K562 (cell line): ENCODE data around the gene EIPR1. TPM values are rescaled to one million over a fixed set of nuclear protein-coding genes. Genes with fewer than 3 reads are reported as not detected.

Experiments
- ATAC-seq: fragments of 200-7000 bp; cut with Tn5 transposase; 3 replicates; pipeline ENCODE4 v1.9.1; 2020; ENCODE audit warnings: moderate library complexity
- BruUV-seq: library from RNA; stranded (reverse); fragments of 400-500 nt; replicated peaks from 2 replicates; lab custom pipeline; 2021; lab: Mats Ljungman, UMichigan
- CTCF ChIA-PET: fragments of 300-600 bp; formaldehyde crosslinking; extraction: SDS; loops from one replicate; lab custom pipeline; 2021; ENCODE audit warnings: low intra/inter-chr PET ratio; lab: Yijun Ruan, JAX
- POLR2A ChIA-PET: fragments of 300-600, 350-650 bp; sonication (Branson Sonifier 250); formaldehyde crosslinking; extraction: SDS; loops from one replicate; lab custom pipeline; 2021; ENCODE audit warnings: antibody characterized with exemption, inconsistent platforms; lab: Yijun Ruan, JAX
- DNase-seq, 4 experiments: peaks; one replicate each; pipeline versions ENCODE4 v3.0.0 to v3.0.0-alpha.2; 2011 to 2018; ENCODE audit warnings: low spot score in 3 of 4, mixed read lengths in 3 of 4; ENCODE audit errors: extremely low read depth in 1 of 4
- FAIRE-seq: peaks from 2 replicates; lab custom pipeline; 2011; peaks lifted over from hg19 to GRCh38; lab: Jason Lieb, UNC
- H2AFZ ChIP-seq: 2 replicates; pipeline ENCODE4 v1.6.0; 2011; ENCODE audit warnings: low read depth, low read length, control low read depth, inconsistent platforms
- H3K27ac ChIP-seq: fragments of 200-600 bp; 3 replicates; pipeline ENCODE4 v1.8.0; 2011; ENCODE audit warnings: low read depth, mild to moderate bottlenecking, control low read depth, inconsistent platforms, low read length, moderate library complexity, mixed read lengths; ENCODE audit errors: extremely low read depth
- H3K27me3 ChIP-seq, 2 experiments: fragments of 300-600 bp in 1 of 2; 2 replicates in 1 of 2; 3 replicates in 1 of 2; pipeline versions ENCODE4 v1.6.0 to v1.8.0; 2011; ENCODE audit warnings: inconsistent platforms in 2 of 2, low read length in 2 of 2, mild to moderate bottlenecking in 1 of 2, mixed read lengths in 1 of 2, moderate library complexity in 1 of 2; ENCODE audit not compliant: control insufficient read depth in 2 of 2, insufficient read depth in 2 of 2
- H3K36me3 ChIP-seq: fragments of 300-600 bp; 3 replicates; pipeline ENCODE4 v1.8.0; 2011; ENCODE audit warnings: mild to moderate bottlenecking, low read length, inconsistent platforms; ENCODE audit not compliant: control insufficient read depth, insufficient read depth
- H3K4me1 ChIP-seq, 2 experiments: fragments of 200-600 bp in 1 of 2; replicated peaks in 1 of 2; 2 replicates in 1 of 2; 3 replicates in 1 of 2; pipeline versions ENCODE4 v1.5.1 to v1.8.0; 2011; ENCODE audit warnings: inconsistent platforms in 2 of 2, low read length in 2 of 2, mild to moderate bottlenecking in 1 of 2, mixed read lengths in 1 of 2, moderate library complexity in 1 of 2; ENCODE audit not compliant: control insufficient read depth in 2 of 2, insufficient read depth in 2 of 2
- H3K4me2 ChIP-seq: 2 replicates; pipeline ENCODE4 v1.6.1; 2011; ENCODE audit warnings: low read length, control low read depth, inconsistent platforms, mixed read lengths; ENCODE audit not compliant: insufficient read depth
- H3K4me3 ChIP-seq: fragments of 200-600 bp; sonication (generic), shearing (Covaris generic); 2 replicates; pipeline ENCODE4 v1.5.1; 2016; ENCODE audit warnings: control low read depth, inconsistent platforms
- H3K79me2 ChIP-seq: fragments of 200-600 bp; 3 replicates; pipeline ENCODE4 v1.8.0; 2011; ENCODE audit warnings: low read length, inconsistent platforms; ENCODE audit not compliant: control insufficient read depth, insufficient read depth
- H3K9ac ChIP-seq, 2 experiments: 2 replicates each; pipeline versions ENCODE4 v1.6.0 to v1.6.1; 2011; ENCODE audit warnings: low read depth in 2 of 2, low read length in 2 of 2, control low read depth in 1 of 2, inconsistent platforms in 1 of 2, mild to moderate bottlenecking in 1 of 2, mixed read lengths in 1 of 2; ENCODE audit not compliant: insufficient read depth in 1 of 2
- H3K9me1 ChIP-seq: one replicate; pipeline ENCODE4 v1.6.0; 2011; ENCODE audit warnings: inconsistent platforms, mild to moderate bottlenecking, low read length, moderate library complexity; ENCODE audit not compliant: control insufficient read depth, insufficient read depth
- H3K9me3 ChIP-seq: replicated peaks from 2 replicates; pipeline ENCODE4 v1.5.1; 2011; ENCODE audit warnings: low read depth, low read length, inconsistent platforms; ENCODE audit not compliant: control insufficient read depth, insufficient read depth
- H4K20me1 ChIP-seq: replicated peaks from 2 replicates; pipeline ENCODE4 v1.6.1; 2011; ENCODE audit warnings: low read length, inconsistent platforms, mixed read lengths; ENCODE audit not compliant: control insufficient read depth, insufficient read depth
- CBX5 ChIP-seq: IDR thresholded peaks from 2 replicates; pipeline ENCODE4 v1.6.1; 2014; ENCODE audit warnings: low read depth, borderline replicate concordance
- CXXC5 ChIP-seq: fragments of 250-450 bp; sonication (Bioruptor Pico); IDR thresholded peaks from 2 replicates; pipeline ENCODE4 v1.8.0; 2022; ENCODE audit warnings: inconsistent platforms, mild to moderate bottlenecking, moderate library complexity
- FOXK2 ChIP-seq, 2 experiments: fragments of 450-650 bp; IDR thresholded peaks in 1 of 2; conservative IDR thresholded peaks in 1 of 2; 2 replicates each; pipeline ENCODE4 v1.6.1; 2016; ENCODE audit warnings: low read depth in 2 of 2, mild to moderate bottlenecking in 1 of 2
- NFIX ChIP-seq: fragments of 250-450 bp; sonication (Bioruptor Pico); IDR thresholded peaks from 2 replicates; pipeline ENCODE4 v1.4.0; 2020; ENCODE audit warnings: low read depth, mild to moderate bottlenecking, moderate library complexity
- SRSF3 ChIP-seq: fragments of 200-400 bp; formaldehyde crosslinking; IDR thresholded peaks from 2 replicates; pipeline ENCODE4 v1.6.1; 2016; ENCODE audit warnings: mild to moderate bottlenecking, low read length, moderate library complexity; ENCODE audit not compliant: insufficient read depth
- TEAD1 ChIP-seq, 2 experiments: fragments of 450-650 bp in 1 of 2; sonication (generic) in 1 of 2; formaldehyde crosslinking; IDR thresholded peaks; 2 replicates each; pipeline versions ENCODE4 v1.4.0 to v1.8.0; 2020 to 2022; ENCODE audit warnings: mild to moderate bottlenecking in 2 of 2, missing genetic modification reagents in 1 of 2
- ZNF354B ChIP-seq: fragments of 250-450 bp; sonication (Bioruptor Pico); IDR thresholded peaks from 2 replicates; pipeline ENCODE4 v1.4.0; 2020
- WGBS: fragments of 100-300 bp; shearing (Covaris generic); methylation state at CpG from one replicate; pipeline ENCODE4 v1.1.6; 2016; ENCODE audit warnings: low coverage, mixed read lengths; ENCODE audit not compliant: insufficient coverage; ENCODE audit errors: missing lambda C conversion rate; 5-methylcytosine and 5-hydroxymethylcytosine counted together
- in situ Hi-C: fragments of 300-500 bp; cut with MboI; formaldehyde crosslinking; loops from 4 replicates; pipeline ENCODE4 v1.15.0; 2018; ENCODE audit warnings: inconsistent platforms, mixed read lengths
- intact Hi-C: fragments of 100-400 bp; cut with micrococcal nuclease; formaldehyde crosslinking; loops from 2 replicates; pipeline ENCODE4 v1.14.2; 2022
- polyA plus RNA-seq, 8 experiments: library from polyadenylated mRNA; depleted of rRNA in 4 of 8; stranded (reverse) in 5 of 8; unstranded in 3 of 8; fragments of >200 nt; fragmentation: Nextera tagmentation in 2 of 8; fragmentation: Illumina TruSeq in 1 of 8; extraction: Ambion mirVana in 2 of 8; extraction: Trizol in 1 of 8; gene quantifications; 2 replicates each; pipeline versions ENCODE4 v1.2.1 to v1.2.3, GENCODE V29; 2011 to 2014; ENCODE audit warnings: inconsistent platforms in 1 of 8, missing spikeins in 1 of 8
- total RNA-seq, 7 experiments: library from RNA; depleted of rRNA in 6 of 7; stranded (reverse); fragments of >200 nt in 6 of 7; fragmentation: Illumina TruSeq in 2 of 7; extraction: Trizol in 2 of 7; gene quantifications; 2 replicates each; pipeline versions ENCODE4 v1.2.1 to v1.2.3, GENCODE V29; 2011 to 2021; ENCODE audit warnings: low replicate concordance in 1 of 7
- TF ChIP-seq, protein P1 (sequence below): sonication (generic); formaldehyde crosslinking; IDR thresholded peaks from 2 replicates; pipeline ENCODE4 v1.4.0; 2020; ENCODE audit warnings: mild to moderate bottlenecking, missing genetic modification reagents

Gene EIPR1
- total and polyA plus RNA-seq, 9 of the 15 experiments (the other 6 are each of a cell fraction or from before 2014, with no cell fraction given): 19.9 to 54.4 (median 35.9) TPM

DNA sequence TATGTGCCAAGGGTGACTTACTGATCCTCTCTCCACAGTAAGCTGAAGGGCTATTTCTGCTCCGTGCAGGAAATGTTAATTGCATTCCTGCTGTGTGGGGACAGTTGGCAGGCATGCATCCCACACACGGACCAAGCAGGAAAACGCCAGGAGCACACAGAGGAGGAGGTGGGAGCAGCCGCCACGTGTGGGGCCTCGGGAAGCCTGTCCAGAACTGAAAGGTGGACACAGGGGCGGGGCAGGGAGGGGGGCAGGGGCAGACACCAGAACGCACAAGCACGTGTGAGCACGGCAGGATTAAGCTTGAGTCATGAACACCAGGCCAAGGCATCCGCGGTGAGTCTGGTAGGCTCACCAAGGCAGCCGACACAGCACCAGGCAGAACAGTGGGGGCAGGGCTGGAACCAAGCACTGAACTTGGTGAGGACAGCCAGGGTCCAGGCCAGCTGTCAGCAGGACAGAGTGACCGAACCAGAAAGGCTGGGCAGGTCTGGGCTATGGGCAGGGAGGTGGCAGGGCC lies 177.1 kb downstream of the EIPR1 start:
- FAIRE-seq (no peak), ATAC-seq (no peak), DNase-seq (no peak)
- Histone ChIP-seq H4K20me1 (no peaks in the 10 kb centered on the region; the same call in 1 of the 2 replicates), H3K27ac (no peak overlapping the region), H3K79me2 (no peaks in the 10 kb centered on the region), H3K9me1 (peaks cover 3% of the 10 kb centered on the region), H3K9ac (no peak overlapping the region), H3K27me3 (no peaks in the 10 kb centered on the region), H3K9me3 (no peaks in the 10 kb centered on the region), H2AFZ (no peak overlapping the region), H3K4me3 (no peak overlapping the region), H3K4me2 (no peak overlapping the region), H3K36me3 (peaks cover 17% of the 10 kb centered on the region; the same call in 2 of the 3 replicates), H3K4me1 (peaks cover 0 to 14% of the 10 kb centered on the region in 2 experiments; a peak in 2 of 5 replicates)
- 70% methylated on average over 10 of the region's 14 CpGs for WGBS
- BruUV-seq: no TSS peak
- in situ Hi-C loops (no loop called here), intact Hi-C loops (no loop called here)
- POLR2A ChIA-PET: interaction anchor here (0.6 kb wide), 1 partner anchor 1465 kb away, joined by 3 read pairs; no protein-coding TSS in a partner anchor
- CTCF ChIA-PET: no interaction called here
- TF ChIP-seq NFIX (no peak), ZNF354B (CRISPR knock-in tag) (no peak), TEAD1 (CRISPR knock-in tag; IDR thresholded peaks at IDR 0.05) (no peak), CXXC5 (CRISPR knock-in tag) (no peak), SRSF3 (no peak), CBX5 (no peak), FOXK2 (conservative IDR thresholded peaks at IDR 0.05 in 1 of 2, IDR thresholded peaks at IDR 0.05 in 1 of 2; ENCODE audit: low read depth in 2 of 2) (no peak)
- TF ChIP-seq, protein P1, sequence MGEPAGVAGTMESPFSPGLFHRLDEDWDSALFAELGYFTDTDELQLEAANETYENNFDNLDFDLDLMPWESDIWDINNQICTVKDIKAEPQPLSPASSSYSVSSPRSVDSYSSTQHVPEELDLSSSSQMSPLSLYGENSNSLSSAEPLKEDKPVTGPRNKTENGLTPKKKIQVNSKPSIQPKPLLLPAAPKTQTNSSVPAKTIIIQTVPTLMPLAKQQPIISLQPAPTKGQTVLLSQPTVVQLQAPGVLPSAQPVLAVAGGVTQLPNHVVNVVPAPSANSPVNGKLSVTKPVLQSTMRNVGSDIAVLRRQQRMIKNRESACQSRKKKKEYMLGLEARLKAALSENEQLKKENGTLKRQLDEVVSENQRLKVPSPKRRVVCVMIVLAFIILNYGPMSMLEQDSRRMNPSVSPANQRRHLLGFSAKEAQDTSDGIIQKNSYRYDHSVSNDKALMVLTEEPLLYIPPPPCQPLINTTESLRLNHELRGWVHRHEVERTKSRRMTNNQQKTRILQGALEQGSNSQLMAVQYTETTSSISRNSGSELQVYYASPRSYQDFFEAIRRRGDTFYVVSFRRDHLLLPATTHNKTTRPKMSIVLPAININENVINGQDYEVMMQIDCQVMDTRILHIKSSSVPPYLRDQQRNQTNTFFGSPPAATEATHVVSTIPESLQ (CRISPR knock-in tag): no peak
